ENCODE data around the gene TBL3. TPM values are rescaled to one million over a fixed set of nuclear protein-coding genes. Genes with fewer than 3 reads are reported as not detected.

The TBL3 gene
- total RNA-seq, 1 experiment from 2014 or later, result 26.8 TPM

DNA sequence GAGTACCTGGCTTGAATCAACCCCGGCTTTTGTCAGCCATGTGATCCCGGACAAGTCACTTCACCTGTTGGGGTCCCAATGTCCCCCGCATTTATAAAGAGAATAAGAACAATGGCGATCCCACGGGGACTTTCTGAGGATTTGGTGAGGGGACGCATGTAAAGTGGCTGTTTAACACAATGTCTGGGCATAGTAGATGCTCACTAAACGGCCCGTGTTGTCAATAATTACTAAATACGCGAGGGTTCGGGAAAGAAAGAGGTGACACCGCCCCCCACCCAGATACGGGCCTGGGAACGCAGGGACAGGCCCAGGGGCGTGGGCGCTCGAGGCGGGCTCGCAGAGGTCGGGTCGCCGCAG, 19.7 kb downstream of the TBL3 start:
- intact Hi-C loops (cut with micrococcal nuclease), result no loop called here
- H3K4me3 Mint-ChIP-seq (ENCODE audit: unreplicated experiment), result no peak overlapping the region
- no TSS peak for BruUV-seq (replicated peaks)
- H3K36me3 Mint-ChIP-seq (ENCODE audit: insufficient read depth, unreplicated experiment), result peaks cover 32% of the 10 kb centered on the region
- no peak overlapping the region for H3K27ac Mint-ChIP-seq (ENCODE audit: low read depth, unreplicated experiment)
- TF ChIP-seq, protein P1, sequence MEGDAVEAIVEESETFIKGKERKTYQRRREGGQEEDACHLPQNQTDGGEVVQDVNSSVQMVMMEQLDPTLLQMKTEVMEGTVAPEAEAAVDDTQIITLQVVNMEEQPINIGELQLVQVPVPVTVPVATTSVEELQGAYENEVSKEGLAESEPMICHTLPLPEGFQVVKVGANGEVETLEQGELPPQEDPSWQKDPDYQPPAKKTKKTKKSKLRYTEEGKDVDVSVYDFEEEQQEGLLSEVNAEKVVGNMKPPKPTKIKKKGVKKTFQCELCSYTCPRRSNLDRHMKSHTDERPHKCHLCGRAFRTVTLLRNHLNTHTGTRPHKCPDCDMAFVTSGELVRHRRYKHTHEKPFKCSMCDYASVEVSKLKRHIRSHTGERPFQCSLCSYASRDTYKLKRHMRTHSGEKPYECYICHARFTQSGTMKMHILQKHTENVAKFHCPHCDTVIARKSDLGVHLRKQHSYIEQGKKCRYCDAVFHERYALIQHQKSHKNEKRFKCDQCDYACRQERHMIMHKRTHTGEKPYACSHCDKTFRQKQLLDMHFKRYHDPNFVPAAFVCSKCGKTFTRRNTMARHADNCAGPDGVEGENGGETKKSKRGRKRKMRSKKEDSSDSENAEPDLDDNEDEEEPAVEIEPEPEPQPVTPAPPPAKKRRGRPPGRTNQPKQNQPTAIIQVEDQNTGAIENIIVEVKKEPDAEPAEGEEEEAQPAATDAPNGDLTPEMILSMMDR (IDR thresholded peaks at IDR 0.05; ENCODE audit: unreplicated experiment), result no peak
- no peak for DNase-seq (ENCODE audit: unreplicated experiment)
- H3K27me3 Mint-ChIP-seq (ENCODE audit: insufficient read depth, unreplicated experiment), result no peaks in the 10 kb centered on the region
- ChIA-PET CTCF (interaction anchor here (0.5 kb wide), 1 partner anchor 25 kb away, joined by 3 read pairs; no protein-coding TSS in a partner anchor), POLR2A (no interaction called here)
- no peaks in the 10 kb centered on the region for H3K9me3 Mint-ChIP-seq (ENCODE audit: unreplicated experiment)
- peaks cover 18% of the 10 kb centered on the region for H3K4me1 Mint-ChIP-seq (ENCODE audit: insufficient read depth, unreplicated experiment)

DNA sequence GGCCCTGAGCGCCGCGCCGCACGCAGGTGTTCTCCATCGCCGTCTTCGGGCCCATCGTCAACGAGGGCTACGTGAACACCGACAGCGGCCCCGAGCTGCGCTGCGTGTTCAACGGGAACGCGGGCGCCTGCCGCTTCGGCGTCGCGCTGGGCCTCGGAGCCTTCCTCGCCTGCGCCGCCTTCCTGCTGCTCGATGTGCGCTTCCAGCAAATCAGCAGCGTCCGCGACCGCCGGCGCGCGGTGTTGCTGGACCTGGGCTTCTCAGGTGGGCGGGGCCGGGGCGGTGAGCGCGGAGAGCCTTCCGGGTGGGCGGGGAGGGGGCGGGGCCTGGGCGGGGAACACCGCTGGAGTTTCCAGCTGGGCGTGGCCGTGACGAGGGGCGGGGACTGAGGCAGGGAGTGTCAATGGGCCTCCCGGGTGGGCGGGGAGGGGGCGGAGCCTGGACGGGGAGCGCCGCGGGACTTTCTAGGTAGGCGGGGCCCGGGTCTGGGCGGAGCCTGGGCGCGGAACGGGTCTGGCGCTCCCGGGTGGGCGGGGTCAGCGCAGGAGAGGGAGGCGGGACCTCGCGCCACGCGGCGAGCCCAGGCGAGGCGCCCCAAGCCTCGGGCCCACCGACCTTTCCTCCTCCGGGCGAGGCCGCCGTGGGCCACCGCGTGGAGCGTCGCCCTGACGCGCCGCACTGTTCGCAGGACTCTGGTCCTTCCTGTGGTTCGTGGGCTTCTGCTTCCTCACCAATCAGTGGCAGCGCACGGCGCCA, 20.3 kb downstream of the TBL3 start:
- intact Hi-C loops (cut with micrococcal nuclease), result no loop called here
- ChIA-PET CTCF (interaction anchor here (0.6 to 1.5 kb wide), 2 partner anchors 12 to 159 kb away, joined by 3 to 6 read pairs; no protein-coding TSS in a partner anchor), POLR2A (no interaction called here)
- Mint-ChIP-seq H3K4me1 (ENCODE audit: insufficient read depth, unreplicated experiment) (peaks cover 18% of the 10 kb centered on the region), H3K9me3 (ENCODE audit: unreplicated experiment) (no peaks in the 10 kb centered on the region), H3K27me3 (ENCODE audit: insufficient read depth, unreplicated experiment) (no peaks in the 10 kb centered on the region), H3K4me3 (ENCODE audit: unreplicated experiment) (no peak overlapping the region), H3K27ac (ENCODE audit: low read depth, unreplicated experiment) (no peak overlapping the region), H3K36me3 (ENCODE audit: insufficient read depth, unreplicated experiment) (peaks cover 37% of the 10 kb centered on the region)
- peak; percentile 79 for DNase-seq (ENCODE audit: unreplicated experiment)
- BruUV-seq (replicated peaks), result no TSS peak
- TF ChIP-seq, protein P1 (IDR thresholded peaks at IDR 0.05; ENCODE audit: unreplicated experiment), result no peak

DNA sequence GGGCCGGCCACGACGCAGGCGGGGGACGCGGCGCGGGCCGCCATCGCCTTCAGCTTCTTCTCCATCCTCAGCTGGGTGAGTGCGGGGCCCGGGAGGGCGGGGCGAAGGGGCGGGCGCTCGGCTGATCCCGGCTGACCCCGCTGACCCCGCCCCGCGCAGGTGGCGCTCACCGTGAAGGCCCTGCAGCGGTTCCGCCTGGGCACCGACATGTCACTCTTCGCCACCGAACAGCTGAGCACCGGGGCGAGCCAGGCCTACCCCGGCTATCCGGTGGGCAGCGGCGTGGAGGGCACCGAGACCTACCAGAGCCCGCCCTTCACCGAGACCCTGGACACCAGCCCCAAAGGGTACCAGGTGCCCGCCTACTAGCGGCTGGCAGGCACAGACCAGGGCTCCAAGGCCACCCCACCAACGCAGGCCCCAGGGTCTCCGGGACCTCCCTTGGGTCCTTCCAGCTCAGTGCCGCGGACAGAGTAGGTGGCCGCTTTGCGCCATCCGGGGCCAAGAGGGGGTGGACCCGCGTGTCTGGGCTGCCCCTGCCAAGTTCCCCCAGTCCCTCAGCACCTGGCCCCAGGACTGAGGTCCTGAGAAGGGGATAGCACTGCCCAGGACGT, 21.0 kb downstream of the TBL3 start:
- Mint-ChIP-seq H3K9me3 (ENCODE audit: unreplicated experiment) (no peaks in the 10 kb centered on the region), H3K4me1 (ENCODE audit: insufficient read depth, unreplicated experiment) (peaks cover 18% of the 10 kb centered on the region), H3K27me3 (ENCODE audit: insufficient read depth, unreplicated experiment) (no peaks in the 10 kb centered on the region), H3K4me3 (ENCODE audit: unreplicated experiment) (no peak overlapping the region), H3K36me3 (ENCODE audit: insufficient read depth, unreplicated experiment) (peaks cover 38% of the 10 kb centered on the region), H3K27ac (ENCODE audit: low read depth, unreplicated experiment) (no peak overlapping the region)
- TF ChIP-seq, protein P1 (IDR thresholded peaks at IDR 0.05; ENCODE audit: unreplicated experiment), result no peak
- CTCF ChIA-PET, result interaction anchor here (0.6 to 1.5 kb wide), 4 partner anchors 11 to 979 kb away, joined by 3 to 6 read pairs (median 3); no protein-coding TSS in a partner anchor
- no TSS peak for BruUV-seq (replicated peaks)
- DNase-seq (ENCODE audit: unreplicated experiment), result no peak
- intact Hi-C loops (cut with micrococcal nuclease), result no loop called here
- POLR2A ChIA-PET, result interaction anchor here (1.1 to 1.2 kb wide), 2 partner anchors 9 to 21 kb away, joined by 7 to 9 read pairs; partner anchors contain the start of genes GFER and TBL3

DNA sequence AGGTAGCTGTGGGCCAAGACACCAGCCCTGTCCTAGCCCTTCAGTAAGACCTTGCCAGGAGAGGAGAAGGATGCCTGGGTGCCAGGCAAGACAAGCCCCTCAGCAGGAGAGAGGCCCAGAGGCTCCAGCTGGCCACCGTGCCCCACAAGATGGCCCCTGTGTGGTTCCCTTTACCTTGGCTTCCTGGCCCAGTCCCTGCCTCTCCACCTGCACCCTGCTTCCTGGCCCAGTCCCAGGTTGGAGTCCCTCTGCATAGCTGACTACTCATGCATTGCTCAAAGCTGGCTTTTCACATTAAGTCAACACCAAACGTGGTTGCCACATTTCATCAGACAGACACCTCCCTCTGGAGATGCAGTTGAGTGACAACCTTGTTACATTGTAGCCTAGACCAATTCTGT, 21.9 kb downstream of the TBL3 start:
- peak overlapping the region; percentile 80 for H3K27ac Mint-ChIP-seq (ENCODE audit: low read depth, unreplicated experiment)
- H3K4me1 Mint-ChIP-seq (ENCODE audit: insufficient read depth, unreplicated experiment), result peaks cover 14% of the 10 kb centered on the region
- CTCF ChIA-PET, result interaction anchor here (0.6 to 1.5 kb wide), 2 partner anchors 10 to 978 kb away, joined by 3 to 6 read pairs; no protein-coding TSS in a partner anchor
- H3K36me3 Mint-ChIP-seq (ENCODE audit: insufficient read depth, unreplicated experiment), result peaks cover 41% of the 10 kb centered on the region
- DNase-seq (ENCODE audit: unreplicated experiment), result peak; percentile 88
- no TSS peak for BruUV-seq (replicated peaks)
- no peak overlapping the region for H3K4me3 Mint-ChIP-seq (ENCODE audit: unreplicated experiment)
- intact Hi-C loops (cut with micrococcal nuclease), result no loop called here
- H3K9me3 Mint-ChIP-seq (ENCODE audit: unreplicated experiment), result no peaks in the 10 kb centered on the region
- H3K27me3 Mint-ChIP-seq (ENCODE audit: insufficient read depth, unreplicated experiment), result no peaks in the 10 kb centered on the region
- POLR2A ChIA-PET, result interaction anchor here (1.0 to 4.8 kb wide), 7 partner anchors 9 to 29 kb away, joined by 3 to 41 read pairs (median 4); partner anchors contain the start of genes GFER, RPS2, TBL3 and ZNF598
- TF ChIP-seq, protein P1 (IDR thresholded peaks at IDR 0.05; ENCODE audit: unreplicated experiment), result no peak

All from MCF 10A (cell line).